GM06990 (cell line): Measurements from ENCODE around the gene KRTCAP3.

ENCODE experiments used
- DNase-seq: peaks from one replicate; pipeline ENCODE4 v3.0.0-alpha.2; 2011; ENCODE audit not compliant: insufficient read length; ENCODE audit errors: extremely low read depth
- H3K27me3 ChIP-seq: replicated peaks from 2 replicates; pipeline ENCODE4 v1.6.0; 2011; ENCODE audit warnings: low read length; ENCODE audit not compliant: control insufficient read depth, insufficient read depth
- H3K36me3 ChIP-seq: 2 replicates; pipeline ENCODE4 v1.5.1; 2011; ENCODE audit warnings: low read length; ENCODE audit not compliant: control insufficient read depth, insufficient read depth
- H3K4me3 ChIP-seq: replicated peaks from 2 replicates; pipeline ENCODE4 v1.5.1; 2011; ENCODE audit warnings: low read depth, mild to moderate bottlenecking, control low read depth, low read length
- TF ChIP-seq, protein P1 (sequence below): IDR thresholded peaks from 2 replicates; pipeline ENCODE4 v1.5.1; 2011; ENCODE audit warnings: low read length, control low read depth, mild to moderate bottlenecking, inconsistent platforms; ENCODE audit not compliant: insufficient read depth, poor library complexity, severe bottlenecking

KRTCAP3 gene, protein sequence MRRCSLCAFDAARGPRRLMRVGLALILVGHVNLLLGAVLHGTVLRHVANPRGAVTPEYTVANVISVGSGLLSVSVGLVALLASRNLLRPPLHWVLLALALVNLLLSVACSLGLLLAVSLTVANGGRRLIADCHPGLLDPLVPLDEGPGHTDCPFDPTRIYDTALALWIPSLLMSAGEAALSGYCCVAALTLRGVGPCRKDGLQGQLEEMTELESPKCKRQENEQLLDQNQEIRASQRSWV

DNA sequence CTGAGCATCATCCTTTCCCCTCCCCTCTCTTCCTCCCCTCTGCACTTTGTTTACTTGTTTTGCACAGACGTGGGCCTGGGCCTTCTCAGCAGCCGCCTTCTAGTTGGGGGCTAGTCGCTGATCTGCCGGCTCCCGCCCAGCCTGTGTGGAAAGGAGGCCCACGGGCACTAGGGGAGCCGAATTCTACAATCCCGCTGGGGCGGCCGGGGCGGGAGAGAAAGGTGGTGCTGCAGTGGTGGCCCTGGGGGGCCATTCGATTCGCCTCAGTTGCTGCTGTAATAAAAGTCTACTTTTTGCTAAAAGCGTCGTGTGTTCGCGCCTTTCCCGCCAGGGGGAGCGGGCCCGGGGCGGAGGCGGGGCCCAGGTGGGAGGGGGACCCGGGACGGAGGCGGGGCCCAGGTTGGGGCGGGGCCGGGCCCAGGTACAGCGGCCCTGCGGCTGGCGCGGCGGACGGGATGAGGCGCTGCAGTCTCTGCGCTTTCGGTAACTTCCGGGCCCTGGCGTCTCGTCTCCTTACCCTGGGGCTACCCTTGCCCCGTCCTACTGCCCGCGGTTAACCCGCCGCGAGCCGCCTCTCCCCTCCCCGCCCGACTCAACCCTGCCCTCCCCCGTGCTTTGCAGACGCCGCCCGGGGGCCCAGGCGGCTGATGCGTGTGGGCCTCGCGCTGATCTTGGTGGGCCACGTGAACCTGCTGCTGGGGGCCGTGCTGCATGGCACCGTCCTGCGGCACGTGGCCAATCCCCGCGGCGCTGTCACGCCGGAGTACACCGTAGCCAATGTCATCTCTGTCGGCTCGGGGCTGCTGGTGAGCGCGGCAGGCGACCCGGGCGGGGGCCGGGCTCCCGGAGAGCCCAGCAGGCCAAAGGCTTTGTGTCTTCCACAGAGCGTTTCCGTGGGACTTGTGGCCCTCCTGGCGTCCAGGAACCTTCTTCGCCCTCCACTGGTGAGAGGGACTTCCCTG is at the start of gene KRTCAP3:
Gene KRTCAP3 (plus strand): TSS at position 424 of the 962 bp plus-strand sequence. CDS start 32 bp downstream, at position 456.
- Histone ChIP-seq H3K27me3 (no peaks in the 10 kb centered on the region), H3K4me3 (no peak within 1 kb of the TSS), H3K36me3 (peaks cover 35% of the 10 kb centered on the region)
- TF ChIP-seq, protein P1, sequence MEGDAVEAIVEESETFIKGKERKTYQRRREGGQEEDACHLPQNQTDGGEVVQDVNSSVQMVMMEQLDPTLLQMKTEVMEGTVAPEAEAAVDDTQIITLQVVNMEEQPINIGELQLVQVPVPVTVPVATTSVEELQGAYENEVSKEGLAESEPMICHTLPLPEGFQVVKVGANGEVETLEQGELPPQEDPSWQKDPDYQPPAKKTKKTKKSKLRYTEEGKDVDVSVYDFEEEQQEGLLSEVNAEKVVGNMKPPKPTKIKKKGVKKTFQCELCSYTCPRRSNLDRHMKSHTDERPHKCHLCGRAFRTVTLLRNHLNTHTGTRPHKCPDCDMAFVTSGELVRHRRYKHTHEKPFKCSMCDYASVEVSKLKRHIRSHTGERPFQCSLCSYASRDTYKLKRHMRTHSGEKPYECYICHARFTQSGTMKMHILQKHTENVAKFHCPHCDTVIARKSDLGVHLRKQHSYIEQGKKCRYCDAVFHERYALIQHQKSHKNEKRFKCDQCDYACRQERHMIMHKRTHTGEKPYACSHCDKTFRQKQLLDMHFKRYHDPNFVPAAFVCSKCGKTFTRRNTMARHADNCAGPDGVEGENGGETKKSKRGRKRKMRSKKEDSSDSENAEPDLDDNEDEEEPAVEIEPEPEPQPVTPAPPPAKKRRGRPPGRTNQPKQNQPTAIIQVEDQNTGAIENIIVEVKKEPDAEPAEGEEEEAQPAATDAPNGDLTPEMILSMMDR, result no peak
- peak; percentile 41 for DNase-seq

DNA sequence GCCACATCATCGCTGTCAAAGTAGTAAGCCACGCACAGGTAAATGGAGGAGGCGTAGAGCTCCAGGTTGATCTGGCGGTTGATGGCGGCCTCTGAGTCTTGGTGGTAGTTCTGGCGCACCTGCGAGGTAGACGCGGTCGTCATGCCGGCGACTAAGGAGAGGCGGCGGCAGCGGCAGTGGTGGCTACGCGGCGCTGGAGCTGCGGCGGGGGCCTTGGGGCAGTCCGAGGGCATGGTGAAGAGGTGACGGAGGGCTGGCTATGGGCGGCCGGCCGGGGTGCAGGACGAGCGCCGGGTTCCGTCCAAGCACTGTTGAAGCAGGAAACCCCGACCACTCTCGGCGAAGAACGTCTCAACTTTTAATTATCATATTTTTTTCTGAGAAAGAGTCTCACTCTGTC is 49.0 kb upstream of the KRTCAP3 start:
- no peak for DNase-seq
- peaks cover 7% of the 10 kb centered on the region for H3K36me3 ChIP-seq
- no peaks in the 10 kb centered on the region for H3K27me3 ChIP-seq
- TF ChIP-seq, protein P1, result no peak
- no peak overlapping the region for H3K4me3 ChIP-seq

DNA sequence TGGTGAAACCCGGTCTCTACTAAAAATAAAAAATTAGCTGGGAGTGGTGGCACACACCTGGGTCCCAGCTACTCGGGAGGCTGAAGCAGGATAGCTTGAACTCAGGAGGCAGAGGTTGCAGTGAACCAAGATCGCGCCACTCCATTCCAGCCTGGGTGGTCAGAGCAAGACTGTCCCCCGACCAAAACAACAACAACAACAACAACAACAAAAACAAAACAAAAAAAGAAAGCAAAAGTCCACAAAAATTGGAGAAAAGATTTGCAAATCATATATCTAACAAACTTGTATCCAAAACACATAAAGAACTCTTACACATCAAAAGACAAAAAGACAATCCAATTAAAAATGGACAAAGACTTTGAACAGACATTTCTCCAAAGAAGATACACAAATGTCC is 43.2 kb upstream of the KRTCAP3 start:
- Histone ChIP-seq H3K36me3 (no peaks in the 10 kb centered on the region), H3K4me3 (no peak overlapping the region), H3K27me3 (no peaks in the 10 kb centered on the region)
- no peak for DNase-seq
- TF ChIP-seq, protein P1, result no peak

DNA sequence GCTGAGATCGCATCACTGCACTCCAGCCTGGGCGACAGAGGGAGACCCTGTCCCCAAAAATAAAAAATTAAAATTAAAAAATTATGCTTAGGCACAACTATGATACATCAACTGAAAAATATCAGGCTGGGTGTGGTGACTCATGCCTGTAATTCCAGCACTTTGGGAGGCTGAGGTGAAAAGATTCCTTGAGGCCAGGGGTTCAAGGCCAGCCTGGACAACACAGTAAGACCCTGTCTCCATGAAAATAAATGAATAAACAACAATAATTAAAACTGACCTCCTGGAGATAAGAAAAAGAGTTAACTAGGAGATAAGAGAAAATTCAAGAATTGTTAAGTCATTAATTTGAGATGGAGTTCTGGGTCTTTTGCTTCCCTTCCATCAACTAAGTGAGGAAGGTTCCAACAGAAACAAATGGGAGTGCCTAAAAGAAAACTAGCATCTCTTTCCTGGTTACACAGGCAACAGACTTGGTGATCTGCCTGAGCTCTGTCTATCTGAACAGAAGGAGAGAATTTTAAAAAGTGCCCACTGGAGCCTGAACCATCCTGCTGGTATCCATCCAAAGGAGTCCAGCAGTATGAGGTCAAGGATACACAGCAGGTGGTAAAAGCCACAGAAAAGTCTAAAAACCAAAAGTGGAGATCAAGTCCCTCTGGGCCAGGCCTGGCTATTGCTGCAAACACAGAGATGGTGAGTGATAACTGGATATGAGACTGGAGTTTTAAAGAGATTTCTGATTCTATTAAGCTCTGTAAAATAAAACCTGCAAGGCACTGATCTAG is 41.6 kb upstream of the KRTCAP3 start:
- Histone ChIP-seq H3K4me3 (no peak overlapping the region), H3K36me3 (no peaks in the 10 kb centered on the region; the same call in 1 of the 2 replicates), H3K27me3 (no peaks in the 10 kb centered on the region)
- TF ChIP-seq, protein P1, result no peak
- DNase-seq, result no peak

DNA sequence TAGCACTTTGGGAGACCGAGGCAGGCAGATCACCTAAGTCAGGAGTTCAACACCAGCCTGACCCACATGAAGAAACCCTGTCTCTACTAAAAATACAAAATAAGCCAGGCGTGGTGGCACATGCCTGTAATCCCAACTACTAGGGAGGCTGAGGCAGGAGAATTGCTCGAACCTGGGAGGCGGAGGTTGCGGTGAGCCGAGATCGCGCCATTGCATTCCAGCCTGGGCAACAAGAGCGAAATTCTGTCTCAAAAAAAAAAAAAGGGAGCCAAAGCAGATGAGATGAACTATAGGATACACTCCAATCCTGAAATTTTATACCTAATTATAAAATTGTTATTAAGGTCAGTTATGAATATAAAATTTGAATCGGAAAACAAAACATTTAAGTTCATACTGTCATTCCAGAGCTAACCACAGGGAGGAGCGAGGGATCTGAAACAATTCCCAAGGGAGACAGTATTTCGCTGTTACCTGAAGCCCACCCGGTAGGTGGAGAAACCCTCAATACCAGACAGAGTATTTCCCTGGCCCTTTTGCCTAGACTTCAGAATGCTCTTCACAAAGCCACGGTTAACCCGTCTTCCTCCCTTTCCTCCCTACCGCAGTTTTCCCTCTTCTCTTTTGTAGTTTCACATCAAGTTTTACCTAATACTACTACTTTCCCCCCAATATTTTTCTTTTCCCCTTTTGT is 34.2 kb upstream of the KRTCAP3 start:
- no peak for DNase-seq
- TF ChIP-seq, protein P1, result peak; percentile 33
- Histone ChIP-seq H3K27me3 (no peaks in the 10 kb centered on the region), H3K4me3 (peak overlapping the region; percentile 97), H3K36me3 (no peaks in the 10 kb centered on the region; the same call in 1 of the 2 replicates)
